CD14-positive monocyte (primary cell): ENCODE data around the gene MAD1L1. TPM values are rescaled to one million over a fixed set of nuclear protein-coding genes. Genes with fewer than 3 reads are reported as not detected.
"Not testable (repeated sequence)": the region's sequence is repeated elsewhere in the genome, so short reads cannot be mapped to it uniquely, and the experiment has no call there.

ENCODE experiments used
- DNase-seq, 3 donors: peaks; one replicate each; pipeline ENCODE4 v3.0.0-alpha.2; 2011 to 2022
- H2AFZ ChIP-seq: 2 replicates; pipeline ENCODE4 v1.6.0; 2012; ENCODE audit warnings: mild to moderate bottlenecking, low read depth, low read length, inconsistent platforms; ENCODE audit not compliant: insufficient read depth, poor library complexity, severe bottlenecking
- H3K27ac ChIP-seq, 2 donors: 1 replicate in 1 of 2; 2 replicates in 1 of 2; pipeline ENCODE4 v1.5.1; 2012 to 2013; ENCODE audit warnings: low read length in 2 of 2, control low read depth in 1 of 2, inconsistent platforms in 1 of 2, low read depth in 1 of 2, mild to moderate bottlenecking in 1 of 2
- H3K27me3 ChIP-seq, 2 donors: one replicate each; pipeline versions ENCODE4 v1.6.0 to v1.6.1; 2011 to 2013; ENCODE audit warnings: low read length in 2 of 2; ENCODE audit not compliant: control insufficient read depth in 2 of 2, insufficient read depth in 2 of 2
- H3K36me3 ChIP-seq, 2 donors: replicated peaks in 1 of 2; 1 replicate in 1 of 2; 2 replicates in 1 of 2; pipeline versions ENCODE4 v1.5.1 to v1.6.1; 2012 to 2013; ENCODE audit warnings: low read length in 2 of 2, control low read depth in 1 of 2, inconsistent platforms in 1 of 2, mild to moderate bottlenecking in 1 of 2; ENCODE audit not compliant: insufficient read depth in 2 of 2, control insufficient read depth in 1 of 2
- H3K4me1 ChIP-seq, 2 donors: 1 replicate in 1 of 2; 2 replicates in 1 of 2; pipeline versions ENCODE4 v1.5.1 to v1.6.1; 2012 to 2013; ENCODE audit warnings: low read length in 2 of 2, control low read depth in 1 of 2, inconsistent platforms in 1 of 2, mild to moderate bottlenecking in 1 of 2, moderate library complexity in 1 of 2; ENCODE audit not compliant: insufficient read depth in 2 of 2, control insufficient read depth in 1 of 2
- H3K4me2 ChIP-seq: replicated peaks from 2 replicates; pipeline ENCODE3; 2012; ENCODE audit warnings: low read length, moderate library complexity, mild to moderate bottlenecking; ENCODE audit not compliant: poor library complexity, severe bottlenecking; ENCODE audit errors: extremely low read depth
- H3K4me3 ChIP-seq, 3 experiments: fragments of 200-600 bp in 1 of 3; sonication (generic) in 1 of 3; replicated peaks in 1 of 3; 1 replicate in 2 of 3; 2 replicates in 1 of 3; pipeline ENCODE4 v1.5.1; 2011 to 2013; ENCODE audit warnings: low read length in 3 of 3, mild to moderate bottlenecking in 3 of 3, control low read depth in 2 of 3, low read depth in 2 of 3, inconsistent platforms in 1 of 3, moderate library complexity in 1 of 3
- H3K79me2 ChIP-seq: 2 replicates; pipeline ENCODE4 v1.6.0; 2012; ENCODE audit warnings: mild to moderate bottlenecking, control low read depth, inconsistent platforms, low read length, moderate library complexity; ENCODE audit not compliant: insufficient read depth
- H3K9ac ChIP-seq: 2 replicates; pipeline ENCODE4 v1.6.0; 2017; ENCODE audit warnings: low read length, mild to moderate bottlenecking; ENCODE audit not compliant: insufficient read depth, poor library complexity, severe bottlenecking
- H3K9me3 ChIP-seq, 2 donors: replicated peaks in 1 of 2; 1 replicate in 1 of 2; 2 replicates in 1 of 2; pipeline versions ENCODE4 v1.5.1 to v1.6.1; 2012 to 2013; ENCODE audit warnings: low read length in 2 of 2, control low read depth in 1 of 2; ENCODE audit not compliant: control insufficient read depth in 1 of 2, insufficient read depth in 1 of 2
- H4K20me1 ChIP-seq: 2 replicates; pipeline ENCODE4 v1.6.0; 2012; ENCODE audit warnings: mild to moderate bottlenecking, low read length, control low read depth, moderate library complexity; ENCODE audit not compliant: insufficient read depth
- H3K27ac Mint-ChIP-seq, 7 donors: one replicate each; pipeline ENCODE4 v1.8.0; 2020; ENCODE audit warnings: mild to moderate bottlenecking in 7 of 7, mixed read lengths in 7 of 7, moderate library complexity in 6 of 7, inconsistent platforms in 2 of 7
- H3K27me3 Mint-ChIP-seq, 3 donors: one replicate each; pipeline ENCODE4 v1.8.0; 2021 to 2022; ENCODE audit warnings: low read depth in 3 of 3, mild to moderate bottlenecking in 3 of 3, mixed read lengths in 3 of 3, moderate library complexity in 3 of 3, inconsistent platforms in 1 of 3
- H3K36me3 Mint-ChIP-seq, 2 donors: one replicate each; pipeline ENCODE4 v1.8.0; 2020; ENCODE audit warnings: mixed read lengths in 2 of 2, inconsistent platforms in 1 of 2, mild to moderate bottlenecking in 1 of 2
- H3K4me1 Mint-ChIP-seq: one replicate; pipeline ENCODE4 v1.8.0; 2020; ENCODE audit warnings: mild to moderate bottlenecking, mixed read lengths
- H3K4me3 Mint-ChIP-seq, 2 donors: one replicate each; pipeline ENCODE4 v1.8.0; 2020; ENCODE audit warnings: mild to moderate bottlenecking in 2 of 2, mixed read lengths in 2 of 2, moderate library complexity in 1 of 2
- H3K9me3 Mint-ChIP-seq, 7 donors: one replicate each; pipeline ENCODE4 v1.8.0; 2020 to 2022; ENCODE audit warnings: mixed read lengths in 7 of 7, mild to moderate bottlenecking in 6 of 7, moderate library complexity in 6 of 7, inconsistent platforms in 2 of 7
- WGBS: methylation state at CpG from one replicate; pipeline ENCODE4 v1.1.5; 2013; ENCODE audit warnings: missing lambda C conversion rate; ENCODE audit not compliant: insufficient coverage; 5-methylcytosine and 5-hydroxymethylcytosine counted together
- intact Hi-C, 2 donors: fragments of 100-400 bp; cut with micrococcal nuclease; formaldehyde crosslinking; loops; one replicate each; pipeline versions ENCODE4 v1.15.0 to v1.15.1; 2023
- polyA plus RNA-seq, 3 donors: library from polyadenylated mRNA; depleted of rRNA in 1 of 3; unstranded in 2 of 3; stranded (reverse) in 1 of 3; fragments of 300-500 nt in 2 of 3; fragments of >200 nt in 1 of 3; fragmentation: Illumina TruSeq in 2 of 3; gene quantifications; 1 replicate in 2 of 3; 2 replicates in 1 of 3; pipeline ENCODE4 v1.2.3, GENCODE V29; 2012 to 2021
- TF ChIP-seq, protein P1 (sequence below): fragments of 200-600 bp; IDR thresholded peaks from one replicate; pipeline ENCODE4 v1.8.0; 2022; ENCODE audit warnings: antibody characterized with exemption, mild to moderate bottlenecking

Gene MAD1L1
- polyA plus RNA-seq, 3 donors, result 22.0 to 39.4 (median 33.2) TPM

DNA sequence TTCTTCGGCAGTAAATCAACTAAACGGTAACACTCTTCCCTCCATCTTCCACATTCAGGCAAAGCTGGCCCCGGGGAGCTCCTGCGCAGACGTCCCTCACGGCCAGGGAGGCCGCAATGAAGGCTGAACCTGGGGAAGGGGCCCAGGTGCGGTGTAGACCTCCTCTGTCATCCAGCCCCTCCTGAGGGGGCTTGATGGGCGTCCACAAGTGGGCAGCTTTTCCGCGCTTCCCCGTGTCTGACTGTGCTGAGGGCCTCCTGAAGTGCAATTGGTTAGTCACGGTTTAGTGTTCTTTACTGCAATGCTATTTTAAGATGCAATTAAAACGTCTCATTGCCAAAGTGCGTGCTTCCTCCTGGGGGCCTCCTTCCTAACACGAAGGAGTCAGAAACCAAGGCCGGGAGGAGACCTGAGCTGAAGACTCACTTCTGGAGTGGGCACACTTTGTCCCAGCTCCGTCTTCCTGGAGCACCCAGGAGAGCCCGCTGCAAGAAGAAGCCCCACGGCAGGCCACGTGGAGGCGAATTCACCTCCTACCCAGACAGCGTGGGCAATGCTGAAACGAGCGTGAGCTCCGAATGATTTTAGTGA lies 389.4 kb downstream of the MAD1L1 start:
- Histone ChIP-seq H3K36me3 (peaks cover 0 to 19% of the 10 kb centered on the region in 2 donors), H3K4me1 (no peaks in the 10 kb centered on the region), H3K4me3 (no peak overlapping the region), H4K20me1 (peaks cover 41% of the 10 kb centered on the region), H2AFZ (no peak overlapping the region), H3K79me2 (no peaks in the 10 kb centered on the region), H3K27ac (no peak overlapping the region), H3K27me3 (no peaks in the 10 kb centered on the region), H3K9ac (no peak overlapping the region), H3K9me3 (no peaks in the 10 kb centered on the region), H3K4me2 (no peak overlapping the region)
- peaks cover 11 to 27% of the 10 kb centered on the region in 2 donors for H3K36me3 Mint-ChIP-seq
- H3K27me3 Mint-ChIP-seq, result peaks cover 0 to 2% (median 0%) of the 10 kb centered on the region in 3 donors
- intact Hi-C loops, result no loop called here
- TF ChIP-seq, protein P1, sequence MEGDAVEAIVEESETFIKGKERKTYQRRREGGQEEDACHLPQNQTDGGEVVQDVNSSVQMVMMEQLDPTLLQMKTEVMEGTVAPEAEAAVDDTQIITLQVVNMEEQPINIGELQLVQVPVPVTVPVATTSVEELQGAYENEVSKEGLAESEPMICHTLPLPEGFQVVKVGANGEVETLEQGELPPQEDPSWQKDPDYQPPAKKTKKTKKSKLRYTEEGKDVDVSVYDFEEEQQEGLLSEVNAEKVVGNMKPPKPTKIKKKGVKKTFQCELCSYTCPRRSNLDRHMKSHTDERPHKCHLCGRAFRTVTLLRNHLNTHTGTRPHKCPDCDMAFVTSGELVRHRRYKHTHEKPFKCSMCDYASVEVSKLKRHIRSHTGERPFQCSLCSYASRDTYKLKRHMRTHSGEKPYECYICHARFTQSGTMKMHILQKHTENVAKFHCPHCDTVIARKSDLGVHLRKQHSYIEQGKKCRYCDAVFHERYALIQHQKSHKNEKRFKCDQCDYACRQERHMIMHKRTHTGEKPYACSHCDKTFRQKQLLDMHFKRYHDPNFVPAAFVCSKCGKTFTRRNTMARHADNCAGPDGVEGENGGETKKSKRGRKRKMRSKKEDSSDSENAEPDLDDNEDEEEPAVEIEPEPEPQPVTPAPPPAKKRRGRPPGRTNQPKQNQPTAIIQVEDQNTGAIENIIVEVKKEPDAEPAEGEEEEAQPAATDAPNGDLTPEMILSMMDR, result no peak
- peaks cover 0 to 6% (median 0%) of the 10 kb centered on the region in 7 donors for H3K9me3 Mint-ChIP-seq
- DNase-seq, result no peak
- 84% methylated on average over 22 of the region's 26 CpGs for WGBS
- H3K27ac Mint-ChIP-seq, result no peak overlapping the region
- H3K4me3 Mint-ChIP-seq, result no peak overlapping the region
- H3K4me1 Mint-ChIP-seq, result no peaks in the 10 kb centered on the region

DNA sequence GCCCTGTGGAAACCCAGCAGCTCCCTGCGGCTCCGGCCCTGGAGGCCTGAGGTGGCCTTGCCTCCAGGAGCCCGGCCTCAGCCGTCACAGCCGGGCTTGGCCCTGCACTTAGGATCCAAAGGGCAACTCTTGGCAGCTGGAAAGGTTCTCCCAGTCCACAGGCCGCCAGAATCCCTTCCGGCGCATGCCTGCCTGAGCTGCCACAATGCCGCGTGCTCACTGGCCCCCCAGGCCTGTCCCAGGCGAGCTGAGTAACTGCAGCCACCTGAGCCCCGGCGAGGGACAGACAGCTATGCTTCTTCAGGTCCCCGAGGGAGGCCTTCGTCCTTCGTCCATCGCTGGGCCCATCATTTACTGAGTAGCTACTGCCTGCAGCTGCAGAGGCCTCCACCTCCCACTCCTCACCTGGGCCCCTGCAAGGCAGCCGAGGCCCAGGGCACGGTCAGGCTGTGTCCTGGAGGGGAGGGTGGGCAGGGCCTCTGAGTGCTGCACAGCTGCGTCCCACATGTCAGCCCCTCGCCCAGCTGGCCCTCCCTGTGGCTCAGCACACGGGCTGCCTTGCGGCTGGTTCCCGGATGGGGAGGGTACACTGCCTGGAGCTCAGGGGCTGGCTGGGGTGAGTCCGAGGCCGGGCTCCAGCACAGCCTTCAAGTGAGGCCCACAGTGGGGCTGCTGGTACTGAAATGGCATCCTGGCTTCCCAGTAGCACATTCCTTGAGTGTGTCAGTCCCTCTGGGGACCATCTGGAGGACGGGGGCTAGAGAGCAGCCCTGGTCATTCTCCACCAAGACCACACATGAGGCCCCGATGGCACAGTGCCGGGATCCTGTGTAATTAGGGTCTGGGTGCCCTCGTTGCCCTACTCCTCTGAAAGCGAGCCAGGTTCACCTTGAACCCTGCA lies 390.2 kb downstream of the MAD1L1 start:
- 98% methylated on average over 25 of the region's 31 CpGs for WGBS
- H3K27ac Mint-ChIP-seq, result no peak overlapping the region
- no peaks in the 10 kb centered on the region for H3K4me1 Mint-ChIP-seq
- H3K4me3 Mint-ChIP-seq, result no peak overlapping the region
- no peak overlapping the region for H2AFZ ChIP-seq
- no peaks in the 10 kb centered on the region for H3K27me3 ChIP-seq
- no peak overlapping the region for H3K27ac ChIP-seq
- TF ChIP-seq, protein P1, result no peak
- H4K20me1 ChIP-seq, result peaks cover 39% of the 10 kb centered on the region
- H3K4me1 ChIP-seq, result no peaks in the 10 kb centered on the region
- peaks cover 17 to 35% of the 10 kb centered on the region in 2 donors for H3K36me3 Mint-ChIP-seq
- H3K36me3 ChIP-seq, result peaks cover 0 to 19% of the 10 kb centered on the region in 2 donors
- no peak for DNase-seq
- no peaks in the 10 kb centered on the region for H3K79me2 ChIP-seq
- intact Hi-C loops, result no loop called here
- no peak overlapping the region for H3K4me2 ChIP-seq
- peaks cover 0 to 6% (median 0%) of the 10 kb centered on the region in 7 donors for H3K9me3 Mint-ChIP-seq
- H3K4me3 ChIP-seq, result no peak overlapping the region
- H3K9me3 ChIP-seq, result no peaks in the 10 kb centered on the region
- H3K9ac ChIP-seq, result no peak overlapping the region
- peaks cover 0 to 2% (median 0%) of the 10 kb centered on the region in 3 donors for H3K27me3 Mint-ChIP-seq

DNA sequence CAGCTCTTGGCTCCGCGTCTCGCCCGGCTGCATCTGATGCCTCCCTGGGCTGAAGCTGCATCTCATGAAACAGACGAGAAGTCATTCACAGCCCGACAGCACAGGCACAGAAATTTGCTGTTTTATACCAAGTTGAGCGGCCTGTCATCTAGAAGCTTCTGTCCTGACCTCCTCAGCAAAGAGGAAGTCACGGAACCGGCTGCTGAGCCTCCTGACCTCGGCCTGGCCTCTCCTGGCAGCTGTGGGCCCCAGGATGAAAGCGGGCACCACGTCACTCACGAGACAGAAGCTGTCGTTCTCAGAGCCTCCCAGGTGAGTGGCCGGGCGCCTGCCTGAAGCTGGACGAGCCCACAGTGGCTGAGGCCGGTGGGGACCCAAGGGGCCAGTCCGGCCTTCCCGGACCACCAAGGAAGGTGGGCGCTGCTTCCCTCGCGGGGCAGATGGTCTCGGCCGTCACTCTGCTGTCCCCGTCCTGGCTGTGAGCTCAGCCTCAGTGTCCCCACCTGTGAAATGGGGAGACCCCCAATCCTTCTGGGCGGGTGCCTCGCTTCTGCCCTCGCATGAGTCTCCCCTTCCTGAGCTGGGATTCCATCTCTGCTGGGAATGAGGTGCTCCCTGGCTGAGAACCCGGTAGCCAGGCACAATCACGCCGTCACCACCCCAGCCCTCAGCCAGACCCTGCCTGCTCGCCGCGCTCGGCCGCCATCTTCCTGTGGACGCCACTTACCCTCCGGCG lies 391.3 kb downstream of the MAD1L1 start:
- H3K27ac Mint-ChIP-seq, H3K79me2 ChIP-seq, H3K9me3 ChIP-seq, H3K27me3 Mint-ChIP-seq, H3K4me1 Mint-ChIP-seq, H2AFZ ChIP-seq, intact Hi-C loops, H3K27me3 ChIP-seq, H3K4me1 ChIP-seq, H3K4me3 ChIP-seq, H3K9ac ChIP-seq, DNase-seq, H3K27ac ChIP-seq, H3K4me2 ChIP-seq, H3K4me3 Mint-ChIP-seq, H3K9me3 Mint-ChIP-seq: not testable (repeated sequence)
- 78% methylated on average over 21 of the region's 40 CpGs for WGBS
- H4K20me1 ChIP-seq, result peaks cover 28% of the 10 kb centered on the region
- peaks cover 0 to 19% of the 10 kb centered on the region in 2 donors for H3K36me3 ChIP-seq
- peaks cover 16 to 34% of the 10 kb centered on the region in 2 donors for H3K36me3 Mint-ChIP-seq
